GM12878 (cell line): ENCODE data around the gene TRIM7. TPM values are rescaled to one million over a fixed set of nuclear protein-coding genes. Genes with fewer than 3 reads are reported as not detected.

Experiments used
- ATAC-seq: fragments of 200-7000 bp; cut with Tn5 transposase; 3 replicates; pipeline ENCODE4 v1.9.1; 2020; ENCODE audit warnings: mild to moderate bottlenecking, moderate library complexity
- BruUV-seq: library from RNA; stranded (reverse); fragments of 400-500 nt; replicated peaks from 2 replicates; lab custom pipeline; 2021; lab: Mats Ljungman, UMichigan
- CTCF ChIA-PET: fragments of 300-600 bp; sonication (Branson Sonifier 250); formaldehyde crosslinking; extraction: SDS; loops from one replicate; lab custom pipeline; 2021; ENCODE audit warnings: inconsistent platforms; lab: Yijun Ruan, JAX
- POLR2A ChIA-PET: fragments of 350-600 bp; formaldehyde crosslinking; extraction: SDS; loops from one replicate; lab custom pipeline; 2021; ENCODE audit warnings: inconsistent platforms; lab: Charles Lee
- RAD21 ChIA-PET: fragments of 300-600 bp; sonication (Branson Sonifier 250); formaldehyde crosslinking; loops from one replicate; lab custom pipeline; 2023; ENCODE audit warnings: antibody characterized with exemption; ENCODE audit not compliant: unreplicated experiment; lab: Charles Lee
- SMC1A ChIA-PET: fragments of 300-600 bp; sonication (Branson Sonifier 250); formaldehyde crosslinking; loops from one replicate; lab custom pipeline; 2023; ENCODE audit not compliant: unreplicated experiment, uncharacterized antibody; lab: Charles Lee
- DNase-seq: peaks from one replicate; pipeline ENCODE4 v3.0.0-alpha.2; 2011; ENCODE audit warnings: low read depth, low spot score
- FAIRE-seq: peaks from 3 replicates; lab custom pipeline; 2011; peaks lifted over from hg19 to GRCh38; lab: Jason Lieb, UNC
- H2AFZ ChIP-seq: 2 replicates; pipeline ENCODE4 v1.6.0; 2011; ENCODE audit warnings: low read depth, low read length, control low read depth; ENCODE audit not compliant: control insufficient read depth
- H3K27ac ChIP-seq: 2 replicates; pipeline ENCODE4 v1.5.1; 2011; ENCODE audit warnings: control low read depth; ENCODE audit not compliant: control insufficient read depth, insufficient read depth
- H3K27me3 ChIP-seq, 2 experiments: replicated peaks in 1 of 2; 2 replicates each; pipeline versions ENCODE4 v1.6.0 to v1.6.1; 2011; ENCODE audit warnings: low read length in 1 of 2; ENCODE audit not compliant: control insufficient read depth in 2 of 2, insufficient read depth in 2 of 2
- H3K36me3 ChIP-seq, 2 experiments: 2 replicates each; pipeline ENCODE4 v1.5.1; 2011; ENCODE audit warnings: low read length in 1 of 2; ENCODE audit not compliant: control insufficient read depth in 2 of 2, insufficient read depth in 2 of 2
- H3K4me1 ChIP-seq: 2 replicates; pipeline ENCODE4 v1.6.1; 2011; ENCODE audit warnings: mild to moderate bottlenecking, low read length, moderate library complexity, mixed read lengths; ENCODE audit not compliant: control insufficient read depth, insufficient read depth
- H3K4me2 ChIP-seq: 2 replicates; pipeline ENCODE4 v1.6.0; 2011; ENCODE audit warnings: control low read depth; ENCODE audit not compliant: control insufficient read depth, insufficient read depth
- H3K4me3 ChIP-seq: fragments of 200-600 bp; sonication (generic); 2 replicates; pipeline ENCODE4 v1.5.1; 2016
- H3K79me2 ChIP-seq: 2 replicates; pipeline ENCODE4 v1.6.0; 2011; ENCODE audit warnings: low read length; ENCODE audit not compliant: control insufficient read depth, insufficient read depth
- H3K9ac ChIP-seq: 2 replicates; pipeline ENCODE4 v1.8.0; 2011; ENCODE audit warnings: low read length, control low read depth, mixed read lengths; ENCODE audit not compliant: control insufficient read depth, insufficient read depth
- H3K9me3 ChIP-seq: replicated peaks from 3 replicates; pipeline ENCODE4 v1.5.1; 2011; ENCODE audit warnings: mild to moderate bottlenecking, low read length; ENCODE audit not compliant: control insufficient read depth, insufficient read depth
- H4K20me1 ChIP-seq: 2 replicates; pipeline ENCODE4 v1.6.0; 2011; ENCODE audit not compliant: control insufficient read depth, insufficient read depth
- HDAC6 ChIP-seq: fragments of 200-600 bp; sonication (generic); IDR thresholded peaks from one replicate; pipeline ENCODE4 v1.8.0; 2017; ENCODE audit warnings: antibody characterized with exemption; ENCODE audit not compliant: unreplicated experiment
- MEF2A ChIP-seq: IDR thresholded peaks from 2 replicates; pipeline ENCODE4 v1.6.1; 2011; ENCODE audit warnings: low read depth, mild to moderate bottlenecking, low read length, moderate library complexity; ENCODE audit not compliant: insufficient read depth
- RAD51 ChIP-seq: fragments of 450-650 bp; IDR thresholded peaks from 2 replicates; pipeline ENCODE4 v1.6.1; 2016; ENCODE audit warnings: moderate library complexity, mild to moderate bottlenecking, inconsistent platforms
- WGBS: methylation state at CpG from one replicate; pipeline ENCODE4 v1.1.6; 2016; ENCODE audit warnings: low lambda C conversion rate; ENCODE audit not compliant: insufficient replicate concordance, insufficient coverage; ENCODE audit errors: missing lambda C conversion rate; 5-methylcytosine and 5-hydroxymethylcytosine counted together
- in situ Hi-C: fragments of 300-500 bp; cut with MboI; formaldehyde crosslinking; loops from 9 replicates; pipeline ENCODE4 v1.14.3; 2018; ENCODE audit warnings: mixed read lengths
- intact Hi-C: fragments of 100-400 bp; cut with micrococcal nuclease; formaldehyde crosslinking; loops from one replicate; pipeline ENCODE4 v1.14.2; 2022; ENCODE audit not compliant: unreplicated experiment
- polyA plus RNA-seq, 11 experiments: library from polyadenylated mRNA; depleted of rRNA in 4 of 11; unstranded in 6 of 11; stranded (reverse) in 5 of 11; fragments of >200 nt; fragmentation: Nextera tagmentation in 4 of 11; fragmentation: Illumina TruSeq in 1 of 11; extraction: Ambion mirVana in 4 of 11; extraction: Trizol in 1 of 11; gene quantifications; 1 replicate in 1 of 11; 2 replicates in 10 of 11; pipeline versions ENCODE4 v1.2.1 to v1.2.3, GENCODE V29; 2011 to 2016; ENCODE audit warnings: inconsistent platforms in 2 of 11, missing spikeins in 2 of 11, low read depth in 1 of 11
- total RNA-seq, 4 experiments: library from RNA; depleted of rRNA in 3 of 4; stranded (reverse); fragments of >200 nt in 3 of 4; fragmentation: Illumina TruSeq in 1 of 4; extraction: Trizol in 1 of 4; gene quantifications; 2 replicates each; pipeline versions ENCODE4 v1.2.1 to v1.2.3, GENCODE V29; 2013 to 2021
- TF ChIP-seq, protein P1 (sequence below), 3 experiments: IDR thresholded peaks in 2 of 3; conservative IDR thresholded peaks in 1 of 3; 2 replicates each; pipeline ENCODE4 v1.5.1; 2011; ENCODE audit warnings: low read depth in 3 of 3, low read length in 3 of 3, mild to moderate bottlenecking in 3 of 3, control low read depth in 2 of 3, moderate library complexity in 2 of 3, inconsistent platforms in 1 of 3, mixed read lengths in 1 of 3; ENCODE audit not compliant: control insufficient read depth in 2 of 3, insufficient read depth in 1 of 3; ENCODE audit errors: extremely low read depth in 1 of 3
- TF ChIP-seq, protein P2 (sequence below): fragments of 450-650 bp; IDR thresholded peaks from 2 replicates; pipeline ENCODE4 v1.6.1; 2018; ENCODE audit warnings: mild to moderate bottlenecking, low read depth, moderate library complexity; ENCODE audit not compliant: partially characterized antibody

The TRIM7 gene
- total and polyA plus RNA-seq, 10 of the 15 experiments (the other 5 are each of a cell fraction or from before 2014, with no cell fraction given) = 0.02 to 1.6 (median 0.41) TPM

DNA sequence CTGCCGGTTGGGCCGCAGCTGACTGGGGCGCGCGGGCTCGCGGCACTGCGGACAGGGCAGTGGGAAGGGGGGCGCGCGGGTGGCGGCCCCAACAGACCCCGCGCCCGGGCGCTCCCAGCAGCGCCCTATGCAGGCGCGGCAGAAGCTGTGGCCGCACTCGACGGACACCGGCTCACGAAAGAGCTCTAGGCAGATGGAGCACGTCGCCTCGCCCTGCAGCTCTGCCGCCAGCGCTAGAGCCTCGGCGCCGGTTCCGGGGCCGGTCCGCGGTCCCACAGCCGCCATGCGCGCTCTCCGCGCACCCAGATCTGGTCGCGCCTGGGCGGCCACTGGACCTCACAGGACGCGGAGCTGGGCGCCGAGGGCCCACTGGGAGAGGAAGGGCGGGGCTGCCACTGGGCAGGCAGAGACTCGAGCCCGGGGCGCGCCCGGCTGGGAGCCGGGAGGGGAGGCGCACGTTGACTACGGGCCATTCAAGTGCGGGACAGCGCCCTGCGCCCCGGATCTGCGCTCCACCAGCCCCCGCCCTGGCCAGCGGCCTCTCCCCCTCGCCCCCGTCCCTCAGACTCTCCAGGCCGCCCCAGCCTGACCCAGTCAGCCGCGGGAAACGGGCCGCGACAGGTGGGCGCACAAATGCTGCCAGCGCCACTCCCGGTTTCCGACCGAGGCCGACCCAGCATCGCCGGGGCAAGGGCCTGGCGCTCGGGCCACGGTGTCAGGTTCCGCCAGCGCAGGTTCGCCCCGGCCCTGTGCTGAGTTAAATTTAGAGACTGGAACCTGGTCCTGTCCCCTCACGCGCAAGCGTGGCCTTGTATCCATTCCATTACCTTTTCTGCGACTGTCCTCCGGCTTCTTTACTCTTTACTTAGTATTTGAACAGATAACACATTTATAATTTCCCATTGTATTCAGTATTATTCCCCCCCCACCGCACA, at the start of gene TRIM7 (continued):
- TF ChIP-seq RAD51 (no peak), HDAC6 (peak; percentile 89), MEF2A (no peak)

DNA sequence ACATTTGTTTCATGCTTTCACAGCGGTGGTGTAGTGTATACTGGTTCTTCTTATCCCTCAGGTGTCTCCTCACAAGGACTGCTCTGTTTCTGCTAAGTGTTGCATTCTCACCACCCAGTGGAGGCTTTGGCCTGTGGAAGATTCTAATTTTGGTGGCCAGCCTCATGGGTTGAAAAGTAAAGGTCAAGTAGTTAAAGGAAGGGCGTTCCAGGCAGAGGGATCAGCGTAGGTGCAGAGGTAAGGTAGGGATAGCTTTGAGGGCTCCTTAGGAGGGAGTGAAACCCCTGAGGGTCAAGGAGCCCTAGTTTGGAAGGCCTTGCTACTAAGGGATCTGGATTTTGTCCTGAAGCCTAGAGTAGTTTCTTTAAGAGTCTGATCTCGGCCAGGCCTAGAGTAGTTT, 43.3 kb upstream of the TRIM7 start:
- CTCF ChIA-PET = interaction anchor here (0.9 to 2.0 kb wide), 3 partner anchors 9 to 64 kb away, joined by 3 to 8 read pairs (median 6); no protein-coding TSS in a partner anchor
- intact Hi-C loops = no loop called here
- H3K4me3 ChIP-seq = peak overlapping the region; percentile 98
- peak overlapping the region; percentile 98 for H3K4me2 ChIP-seq
- peaks cover 16% of the 10 kb centered on the region for H3K4me1 ChIP-seq
- 39% methylated on average over 4 of the region's 4 CpGs for WGBS
- DNase-seq (no peak), ATAC-seq (no peak), FAIRE-seq (no peak)
- no peaks in the 10 kb centered on the region for H4K20me1 ChIP-seq
- peak overlapping the region; percentile 76 for H3K9ac ChIP-seq
- H3K27ac ChIP-seq = peak overlapping the region; percentile 56
- POLR2A ChIA-PET = interaction anchor here (1.3 to 3.4 kb wide), 2 partner anchors 13 to 41 kb away, joined by 4 to 19 read pairs; partner anchors contain the start of gene TRIM52
- TF ChIP-seq, protein P1, sequence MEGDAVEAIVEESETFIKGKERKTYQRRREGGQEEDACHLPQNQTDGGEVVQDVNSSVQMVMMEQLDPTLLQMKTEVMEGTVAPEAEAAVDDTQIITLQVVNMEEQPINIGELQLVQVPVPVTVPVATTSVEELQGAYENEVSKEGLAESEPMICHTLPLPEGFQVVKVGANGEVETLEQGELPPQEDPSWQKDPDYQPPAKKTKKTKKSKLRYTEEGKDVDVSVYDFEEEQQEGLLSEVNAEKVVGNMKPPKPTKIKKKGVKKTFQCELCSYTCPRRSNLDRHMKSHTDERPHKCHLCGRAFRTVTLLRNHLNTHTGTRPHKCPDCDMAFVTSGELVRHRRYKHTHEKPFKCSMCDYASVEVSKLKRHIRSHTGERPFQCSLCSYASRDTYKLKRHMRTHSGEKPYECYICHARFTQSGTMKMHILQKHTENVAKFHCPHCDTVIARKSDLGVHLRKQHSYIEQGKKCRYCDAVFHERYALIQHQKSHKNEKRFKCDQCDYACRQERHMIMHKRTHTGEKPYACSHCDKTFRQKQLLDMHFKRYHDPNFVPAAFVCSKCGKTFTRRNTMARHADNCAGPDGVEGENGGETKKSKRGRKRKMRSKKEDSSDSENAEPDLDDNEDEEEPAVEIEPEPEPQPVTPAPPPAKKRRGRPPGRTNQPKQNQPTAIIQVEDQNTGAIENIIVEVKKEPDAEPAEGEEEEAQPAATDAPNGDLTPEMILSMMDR (IDR thresholded peaks at IDR 0.05 in 2 of 3, conservative IDR thresholded peaks at IDR 0.05 in 1 of 3; ENCODE audit: control insufficient read depth in 2 of 3, extremely low read depth in 1 of 3, insufficient read depth in 1 of 3, low read depth in 3 of 3, low read length in 3 of 3) = peak in 1 of 3 experiments; percentile 9; a peak in 1 of 6 replicates
- TF ChIP-seq, protein P2, sequence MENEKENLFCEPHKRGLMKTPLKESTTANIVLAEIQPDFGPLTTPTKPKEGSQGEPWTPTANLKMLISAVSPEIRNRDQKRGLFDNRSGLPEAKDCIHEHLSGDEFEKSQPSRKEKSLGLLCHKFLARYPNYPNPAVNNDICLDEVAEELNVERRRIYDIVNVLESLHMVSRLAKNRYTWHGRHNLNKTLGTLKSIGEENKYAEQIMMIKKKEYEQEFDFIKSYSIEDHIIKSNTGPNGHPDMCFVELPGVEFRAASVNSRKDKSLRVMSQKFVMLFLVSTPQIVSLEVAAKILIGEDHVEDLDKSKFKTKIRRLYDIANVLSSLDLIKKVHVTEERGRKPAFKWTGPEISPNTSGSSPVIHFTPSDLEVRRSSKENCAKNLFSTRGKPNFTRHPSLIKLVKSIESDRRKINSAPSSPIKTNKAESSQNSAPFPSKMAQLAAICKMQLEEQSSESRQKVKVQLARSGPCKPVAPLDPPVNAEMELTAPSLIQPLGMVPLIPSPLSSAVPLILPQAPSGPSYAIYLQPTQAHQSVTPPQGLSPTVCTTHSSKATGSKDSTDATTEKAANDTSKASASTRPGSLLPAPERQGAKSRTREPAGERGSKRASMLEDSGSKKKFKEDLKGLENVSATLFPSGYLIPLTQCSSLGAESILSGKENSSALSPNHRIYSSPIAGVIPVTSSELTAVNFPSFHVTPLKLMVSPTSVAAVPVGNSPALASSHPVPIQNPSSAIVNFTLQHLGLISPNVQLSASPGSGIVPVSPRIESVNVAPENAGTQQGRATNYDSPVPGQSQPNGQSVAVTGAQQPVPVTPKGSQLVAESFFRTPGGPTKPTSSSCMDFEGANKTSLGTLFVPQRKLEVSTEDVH = no peak
- SMC1A ChIA-PET = interaction anchor here (0.8 to 1.7 kb wide), 4 partner anchors 9 to 32 kb away, joined by 3 to 5 read pairs (median 3); no protein-coding TSS in a partner anchor
- peaks cover 0 to 8% of the 10 kb centered on the region in 2 experiments; a peak in 2 of 4 replicates for H3K36me3 ChIP-seq
- H3K27me3 ChIP-seq = no peaks in the 10 kb centered on the region
- BruUV-seq = no TSS peak
- in situ Hi-C loops = no loop called here
- H3K9me3 ChIP-seq = no peaks in the 10 kb centered on the region
- RAD21 ChIA-PET = no interaction called here
- peaks cover 85% of the 10 kb centered on the region for H3K79me2 ChIP-seq
- no peak overlapping the region for H2AFZ ChIP-seq
